Measurements from ENCODE around the gene CRB2. TPM values are rescaled to one million over a fixed set of nuclear protein-coding genes. Genes with fewer than 3 reads are reported as not detected.

The CRB2 gene
- total and polyA plus RNA-seq, 11 donors = 0.05 to 10.1 (median 0.10) TPM; not detected in 8

GRCh38 chr9:123414204-123414603, 58.2 kb downstream of the CRB2 start:
- H3K4me3 ChIP-seq = no peak overlapping the region
- ATAC-seq (no peak), DNase-seq (no peak)
- 92 to 99% (median 95%) methylated on average over 7 of the region's 7 CpGs for WGBS, 4 donors
- TF ChIP-seq POLR2A (IDR thresholded peaks at IDR 0.05) = no peak
- TF ChIP-seq, protein P1, sequence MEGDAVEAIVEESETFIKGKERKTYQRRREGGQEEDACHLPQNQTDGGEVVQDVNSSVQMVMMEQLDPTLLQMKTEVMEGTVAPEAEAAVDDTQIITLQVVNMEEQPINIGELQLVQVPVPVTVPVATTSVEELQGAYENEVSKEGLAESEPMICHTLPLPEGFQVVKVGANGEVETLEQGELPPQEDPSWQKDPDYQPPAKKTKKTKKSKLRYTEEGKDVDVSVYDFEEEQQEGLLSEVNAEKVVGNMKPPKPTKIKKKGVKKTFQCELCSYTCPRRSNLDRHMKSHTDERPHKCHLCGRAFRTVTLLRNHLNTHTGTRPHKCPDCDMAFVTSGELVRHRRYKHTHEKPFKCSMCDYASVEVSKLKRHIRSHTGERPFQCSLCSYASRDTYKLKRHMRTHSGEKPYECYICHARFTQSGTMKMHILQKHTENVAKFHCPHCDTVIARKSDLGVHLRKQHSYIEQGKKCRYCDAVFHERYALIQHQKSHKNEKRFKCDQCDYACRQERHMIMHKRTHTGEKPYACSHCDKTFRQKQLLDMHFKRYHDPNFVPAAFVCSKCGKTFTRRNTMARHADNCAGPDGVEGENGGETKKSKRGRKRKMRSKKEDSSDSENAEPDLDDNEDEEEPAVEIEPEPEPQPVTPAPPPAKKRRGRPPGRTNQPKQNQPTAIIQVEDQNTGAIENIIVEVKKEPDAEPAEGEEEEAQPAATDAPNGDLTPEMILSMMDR (IDR thresholded peaks at IDR 0.05) = no peak
- intact Hi-C loops (cut with DNase I) = no loop called here
- no peak overlapping the region for H3K27ac ChIP-seq
- no peaks in the 10 kb centered on the region for H3K27me3 ChIP-seq
- no peaks in the 10 kb centered on the region for H3K9me3 ChIP-seq
- no peaks in the 10 kb centered on the region for H3K4me1 ChIP-seq
- peaks cover 0 to 17% (median 1%) of the 10 kb centered on the region in 9 donors for H3K36me3 ChIP-seq

DNA sequence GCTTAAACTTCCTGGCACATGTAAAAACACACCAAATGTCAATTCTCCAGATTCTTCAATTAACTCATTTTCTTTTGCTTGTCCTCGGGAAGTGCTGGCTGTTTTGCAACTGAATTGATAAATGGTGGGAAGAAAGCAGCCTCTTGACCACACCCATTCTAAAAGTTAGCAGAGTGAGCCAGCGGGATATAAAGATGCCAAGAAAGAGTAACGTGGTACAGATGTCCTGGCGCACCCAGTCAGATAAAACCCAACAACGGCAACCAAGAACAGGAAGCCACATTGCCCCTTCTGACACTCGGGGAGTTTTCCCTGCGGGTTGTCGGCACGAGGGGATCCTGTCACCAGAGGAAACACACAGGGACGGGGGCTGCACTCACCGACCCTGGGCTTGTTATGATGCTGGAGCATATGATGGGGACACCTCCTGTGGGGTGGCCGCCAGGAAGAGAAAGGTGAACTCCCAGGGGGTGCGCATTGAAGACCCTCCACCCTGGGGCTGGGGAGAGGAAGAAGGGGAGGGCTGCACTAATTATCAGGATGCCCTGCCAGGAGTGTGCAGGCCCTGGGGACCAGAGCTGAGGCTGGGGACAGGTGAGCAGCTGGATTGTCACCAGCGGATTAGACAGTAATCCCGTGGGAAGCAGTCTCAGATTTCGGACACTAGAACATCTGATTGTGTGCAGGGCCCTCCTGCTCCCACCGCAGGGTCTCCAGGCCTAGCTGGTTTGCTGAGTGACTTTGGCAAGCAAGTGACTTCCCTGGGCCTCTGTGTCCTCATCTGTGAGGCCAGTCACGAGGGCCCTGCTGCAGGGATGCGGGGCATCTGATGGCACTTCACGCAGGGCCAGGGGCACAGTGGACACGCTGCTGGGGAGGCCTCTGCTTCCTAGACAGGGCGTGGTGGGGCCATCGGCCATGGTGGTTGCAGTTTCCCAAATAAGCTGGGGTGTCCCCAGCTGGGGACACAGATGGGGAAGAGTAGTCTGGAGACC, 59.2 kb downstream of the CRB2 start:
- Histone ChIP-seq H3K4me3 (no peak overlapping the region), H3K27ac (no peak overlapping the region), H3K27me3 (no peaks in the 10 kb centered on the region), H3K9me3 (no peaks in the 10 kb centered on the region), H3K36me3 (peaks cover 0 to 24% (median 9%) of the 10 kb centered on the region in 9 donors), H3K4me1 (no peaks in the 10 kb centered on the region)
- WGBS, 4 donors = 86 to 91% (median 88%) methylated on average over 22 to 23 of the region's 23 CpGs
- intact Hi-C loops (cut with DNase I) = no loop called here
- ATAC-seq (no peak), DNase-seq (no peak)
- TF ChIP-seq POLR2A (IDR thresholded peaks at IDR 0.05) = no peak

DNA sequence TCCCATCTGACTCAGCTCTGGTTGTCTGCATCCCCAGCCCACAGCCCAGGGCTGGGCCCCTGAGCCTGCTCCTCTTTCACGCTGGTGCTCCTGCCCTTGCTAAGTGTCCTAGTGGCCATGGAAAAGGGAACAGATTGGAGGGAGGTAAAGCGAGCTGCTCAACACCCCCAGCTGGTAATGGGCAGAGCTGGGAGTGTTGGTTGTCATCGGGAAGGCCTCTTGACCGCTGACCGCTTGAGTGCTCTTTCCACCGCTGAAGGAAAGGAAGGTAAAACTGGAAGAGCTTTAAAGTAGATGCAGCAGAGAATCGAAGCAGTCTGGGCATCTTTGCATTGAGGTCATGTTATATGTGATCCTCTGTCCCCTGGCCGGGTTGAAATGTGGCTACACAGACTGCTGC, 60.2 kb downstream of the CRB2 start:
- no peak overlapping the region for H3K27ac ChIP-seq
- intact Hi-C loops (cut with DNase I) = no loop called here
- H3K27me3 ChIP-seq = no peaks in the 10 kb centered on the region
- TF ChIP-seq POLR2A (IDR thresholded peaks at IDR 0.05) = no peak
- TF ChIP-seq, protein P1 (IDR thresholded peaks at IDR 0.05) = no peak
- 88 to 93% (median 91%) methylated on average over 7 to 8 of the region's 8 CpGs for WGBS, 4 donors
- no peaks in the 10 kb centered on the region for H3K4me1 ChIP-seq
- H3K36me3 ChIP-seq = peaks cover 0 to 28% (median 9%) of the 10 kb centered on the region in 9 donors
- no peak for DNase-seq
- H3K4me3 ChIP-seq = no peak overlapping the region
- no peak for ATAC-seq
- H3K9me3 ChIP-seq = no peaks in the 10 kb centered on the region

DNA sequence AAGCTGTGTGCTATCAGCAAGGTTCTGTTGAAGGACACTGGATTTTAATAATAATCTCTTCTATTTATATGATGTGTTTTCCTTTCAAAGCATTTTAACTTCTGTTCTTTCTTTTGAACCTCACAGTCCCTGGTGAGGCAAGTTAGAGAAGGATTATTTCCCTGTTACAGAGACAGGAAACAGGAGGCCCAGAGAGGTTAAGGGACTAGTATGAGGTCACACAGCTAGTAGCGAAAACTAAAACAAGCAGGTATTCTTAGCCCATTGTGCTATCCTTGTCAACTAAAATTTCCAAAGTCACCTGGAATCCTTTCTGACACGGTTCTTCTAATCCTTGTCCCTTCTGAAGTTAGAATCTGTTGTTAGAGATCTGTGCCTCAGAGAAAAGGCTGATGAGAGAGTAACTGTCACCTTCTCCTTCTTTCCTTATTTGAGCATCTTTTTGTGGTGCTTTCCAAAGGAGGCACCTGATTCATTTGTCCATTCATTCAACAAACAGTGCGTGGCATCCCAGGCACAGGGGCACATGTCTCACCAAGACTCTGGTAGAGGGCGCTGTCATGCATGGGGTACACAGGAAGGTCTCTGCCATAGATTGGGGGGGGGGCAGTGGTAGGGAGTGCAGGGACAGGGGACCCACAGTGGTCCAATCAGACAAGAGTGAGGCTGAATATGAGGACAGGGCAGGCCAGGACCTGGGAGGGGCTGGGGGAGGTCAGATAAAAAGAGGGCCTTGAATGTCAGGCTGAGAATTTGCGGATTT, 61.5 kb downstream of the CRB2 start:
- H3K27ac ChIP-seq = no peak overlapping the region
- no peak for DNase-seq
- 91 to 98% (median 96%) methylated on average over 5 of the region's 5 CpGs for WGBS, 4 donors
- H3K9me3 ChIP-seq = no peaks in the 10 kb centered on the region
- no peaks in the 10 kb centered on the region for H3K27me3 ChIP-seq
- no peak for ATAC-seq
- no peak for TF ChIP-seq POLR2A (IDR thresholded peaks at IDR 0.05)
- TF ChIP-seq, protein P1 (IDR thresholded peaks at IDR 0.05) = no peak
- H3K36me3 ChIP-seq = peaks cover 0 to 28% (median 9%) of the 10 kb centered on the region in 9 donors
- no peak overlapping the region for H3K4me3 ChIP-seq
- H3K4me1 ChIP-seq = no peaks in the 10 kb centered on the region
- intact Hi-C loops (cut with DNase I) = no loop called here

Measured in heart left ventricle (tissue), 16 donors.